Astrocyte of the spinal cord (primary cell): ENCODE data around the gene MARCHF10.
A peak's percentile ranks its signal among the peaks of the same experiment; 100 is the strongest.

Experiments
- DNase-seq: peaks from one replicate; pipeline ENCODE4 v3.0.0; 2011; ENCODE audit warnings: low read depth, low spot score
- H3K4me3 ChIP-seq: 2 replicates; pipeline ENCODE4 v1.5.1; 2011; ENCODE audit warnings: low read depth, mild to moderate bottlenecking, low read length, moderate library complexity
- in situ Hi-C: cut with HindIII; loops from 2 replicates; pipeline ENCODE4 v1.10.0; 2017; ENCODE audit warnings: low sequenced_read_pairs
- TF ChIP-seq, protein P1 (sequence below): IDR thresholded peaks from 2 replicates; pipeline ENCODE4 v1.5.1; 2012; ENCODE audit warnings: low read depth, mild to moderate bottlenecking, low read length, inconsistent platforms

The MARCHF10 gene

DNA sequence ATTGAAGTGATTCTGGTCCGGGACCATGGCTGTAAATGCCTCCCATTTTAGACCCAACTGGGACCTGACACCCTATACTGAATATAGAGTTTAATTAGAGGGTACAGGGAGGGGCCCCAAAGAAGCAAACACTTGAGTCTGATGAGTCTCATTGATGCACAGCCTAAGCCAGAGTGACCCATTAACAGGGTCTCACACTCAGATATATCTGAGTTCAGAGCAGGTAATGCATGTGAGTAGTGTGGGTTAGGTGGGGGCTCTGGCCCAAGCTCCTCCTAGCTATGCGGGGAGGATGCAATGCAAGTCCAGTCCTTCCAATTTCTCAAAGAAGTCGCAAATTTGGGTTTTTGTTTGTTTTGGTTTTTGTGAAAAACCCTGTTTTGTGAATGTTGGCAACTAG lies 17.1 kb upstream of the MARCHF10 start:
- no peak overlapping the region for H3K4me3 ChIP-seq
- TF ChIP-seq, protein P1, sequence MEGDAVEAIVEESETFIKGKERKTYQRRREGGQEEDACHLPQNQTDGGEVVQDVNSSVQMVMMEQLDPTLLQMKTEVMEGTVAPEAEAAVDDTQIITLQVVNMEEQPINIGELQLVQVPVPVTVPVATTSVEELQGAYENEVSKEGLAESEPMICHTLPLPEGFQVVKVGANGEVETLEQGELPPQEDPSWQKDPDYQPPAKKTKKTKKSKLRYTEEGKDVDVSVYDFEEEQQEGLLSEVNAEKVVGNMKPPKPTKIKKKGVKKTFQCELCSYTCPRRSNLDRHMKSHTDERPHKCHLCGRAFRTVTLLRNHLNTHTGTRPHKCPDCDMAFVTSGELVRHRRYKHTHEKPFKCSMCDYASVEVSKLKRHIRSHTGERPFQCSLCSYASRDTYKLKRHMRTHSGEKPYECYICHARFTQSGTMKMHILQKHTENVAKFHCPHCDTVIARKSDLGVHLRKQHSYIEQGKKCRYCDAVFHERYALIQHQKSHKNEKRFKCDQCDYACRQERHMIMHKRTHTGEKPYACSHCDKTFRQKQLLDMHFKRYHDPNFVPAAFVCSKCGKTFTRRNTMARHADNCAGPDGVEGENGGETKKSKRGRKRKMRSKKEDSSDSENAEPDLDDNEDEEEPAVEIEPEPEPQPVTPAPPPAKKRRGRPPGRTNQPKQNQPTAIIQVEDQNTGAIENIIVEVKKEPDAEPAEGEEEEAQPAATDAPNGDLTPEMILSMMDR = no peak
- in situ Hi-C loops = no loop called here

DNA sequence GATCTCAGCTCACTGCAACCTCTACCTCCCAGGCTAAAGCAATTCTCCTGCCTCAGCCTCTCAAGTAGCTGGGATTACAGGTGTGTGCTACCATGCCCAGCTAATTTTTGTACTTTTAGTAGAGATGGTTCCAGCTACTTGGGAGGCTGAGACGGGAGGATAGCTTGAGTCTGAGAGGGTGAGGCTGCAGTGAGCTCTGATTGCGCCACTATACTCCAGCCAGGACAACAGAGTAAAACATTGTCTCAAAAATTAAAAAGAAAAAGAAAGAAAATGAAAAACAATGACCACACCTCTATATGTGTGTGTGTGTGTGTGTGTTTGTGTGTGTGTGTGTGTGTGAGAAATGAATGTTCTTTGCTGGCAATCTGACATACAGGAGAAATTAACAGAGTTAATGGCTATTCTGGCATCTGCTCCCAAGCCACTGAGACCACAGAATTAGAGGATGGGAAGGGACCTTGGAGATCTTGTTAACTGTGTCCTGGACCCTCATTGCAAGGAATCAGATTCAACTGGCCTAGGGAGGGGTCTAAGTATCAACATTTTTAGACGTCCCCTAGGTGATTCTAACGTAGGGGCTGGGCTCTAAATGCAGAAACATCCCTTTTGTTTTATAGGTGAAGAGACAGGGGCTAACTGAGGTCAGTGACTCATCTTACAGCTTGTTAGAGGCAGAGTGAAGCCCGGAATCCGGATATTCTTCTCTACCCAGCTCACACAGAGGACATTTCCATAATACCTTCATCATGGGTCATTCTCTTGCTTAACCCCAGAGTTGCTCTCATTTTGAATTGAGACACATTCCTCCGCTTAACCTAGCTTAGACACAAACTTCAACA lies 16.4 kb upstream of the MARCHF10 start:
- DNase-seq = peak; percentile 96
- H3K4me3 ChIP-seq = no peak overlapping the region
- in situ Hi-C loops = no loop called here
- TF ChIP-seq, protein P1 = no peak

More for the DNA sequence above, 17.1 kb upstream of the MARCHF10 start:
- DNase-seq = no peak

DNA sequence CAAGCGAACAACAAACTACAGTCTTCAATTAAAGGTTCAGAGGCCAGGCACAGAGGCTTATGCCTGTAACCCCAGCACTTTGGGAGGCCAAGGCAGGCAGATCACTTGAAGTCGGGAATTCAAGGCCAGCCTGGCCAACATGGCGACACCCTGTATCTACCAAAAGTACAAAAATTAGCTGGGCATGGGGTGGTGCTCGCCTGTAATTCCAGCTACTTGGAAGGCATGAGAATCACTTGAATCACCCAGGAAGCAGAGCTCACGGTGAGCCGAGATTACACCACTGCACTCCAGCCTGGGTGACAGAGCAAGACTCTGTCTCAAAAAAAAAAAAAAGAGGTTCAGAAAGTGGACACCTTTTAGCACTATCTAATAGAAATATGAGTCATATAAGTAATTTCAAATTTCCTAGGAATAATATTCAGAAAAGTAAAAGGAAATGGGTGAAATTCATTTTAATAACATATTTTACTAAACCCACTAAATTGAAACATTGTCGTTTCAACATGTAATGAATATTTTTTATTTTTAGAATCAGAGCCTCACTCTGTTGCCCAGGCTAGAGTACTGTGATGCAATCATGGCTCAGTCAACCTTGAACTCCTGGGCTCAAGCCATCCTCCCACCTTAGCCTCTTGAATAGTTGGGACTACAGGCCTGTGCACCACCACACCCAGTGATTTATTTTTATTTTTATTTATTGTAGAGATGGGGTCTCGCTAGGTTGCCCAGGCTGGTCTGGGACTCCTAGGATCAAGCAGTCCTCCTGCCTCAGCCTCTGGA lies 15.2 kb upstream of the MARCHF10 start:
- no peak overlapping the region for H3K4me3 ChIP-seq
- in situ Hi-C loops = no loop called here
- TF ChIP-seq, protein P1 = no peak
- no peak for DNase-seq

DNA sequence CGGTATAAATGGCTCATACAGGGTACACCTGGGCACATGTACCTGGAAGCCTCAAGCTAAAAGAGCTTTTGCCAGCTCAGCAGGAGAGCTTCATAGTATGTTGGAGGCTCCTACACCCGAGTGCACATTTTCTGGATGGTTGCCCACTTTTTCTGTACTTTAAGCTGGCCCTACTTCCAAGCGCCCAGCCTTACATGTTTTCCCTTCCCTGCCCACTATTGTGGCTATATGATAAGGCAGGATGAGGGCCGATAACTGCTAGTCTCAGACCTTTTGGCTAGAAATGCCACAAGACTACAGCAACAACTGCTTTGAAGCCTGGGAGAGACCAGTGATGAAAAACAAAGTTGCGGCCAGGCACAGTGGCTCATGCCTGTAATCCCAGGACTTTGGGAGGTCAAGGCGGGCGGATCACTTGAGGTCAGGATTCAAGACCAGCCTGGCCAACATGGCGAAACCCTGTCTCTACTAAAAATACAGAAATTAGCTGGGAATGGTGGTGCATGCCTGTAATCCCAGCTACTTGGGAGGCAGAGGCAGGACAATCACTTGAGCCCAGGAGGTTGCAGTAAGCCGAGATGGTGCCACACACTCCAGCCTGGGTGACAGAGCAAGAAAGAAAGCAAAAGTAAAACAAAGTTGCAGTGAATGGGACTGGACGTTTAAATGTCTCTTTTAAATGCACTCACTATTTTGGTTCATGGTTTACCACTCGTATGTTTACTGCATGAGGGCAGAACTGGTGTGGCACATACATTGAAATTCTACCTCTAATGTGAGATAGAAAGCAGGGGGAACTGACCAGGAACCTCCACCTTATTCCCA lies 14.2 kb upstream of the MARCHF10 start:
- TF ChIP-seq, protein P1 = no peak
- peak; percentile 32 for DNase-seq
- no peak overlapping the region for H3K4me3 ChIP-seq
- in situ Hi-C loops = no loop called here

DNA sequence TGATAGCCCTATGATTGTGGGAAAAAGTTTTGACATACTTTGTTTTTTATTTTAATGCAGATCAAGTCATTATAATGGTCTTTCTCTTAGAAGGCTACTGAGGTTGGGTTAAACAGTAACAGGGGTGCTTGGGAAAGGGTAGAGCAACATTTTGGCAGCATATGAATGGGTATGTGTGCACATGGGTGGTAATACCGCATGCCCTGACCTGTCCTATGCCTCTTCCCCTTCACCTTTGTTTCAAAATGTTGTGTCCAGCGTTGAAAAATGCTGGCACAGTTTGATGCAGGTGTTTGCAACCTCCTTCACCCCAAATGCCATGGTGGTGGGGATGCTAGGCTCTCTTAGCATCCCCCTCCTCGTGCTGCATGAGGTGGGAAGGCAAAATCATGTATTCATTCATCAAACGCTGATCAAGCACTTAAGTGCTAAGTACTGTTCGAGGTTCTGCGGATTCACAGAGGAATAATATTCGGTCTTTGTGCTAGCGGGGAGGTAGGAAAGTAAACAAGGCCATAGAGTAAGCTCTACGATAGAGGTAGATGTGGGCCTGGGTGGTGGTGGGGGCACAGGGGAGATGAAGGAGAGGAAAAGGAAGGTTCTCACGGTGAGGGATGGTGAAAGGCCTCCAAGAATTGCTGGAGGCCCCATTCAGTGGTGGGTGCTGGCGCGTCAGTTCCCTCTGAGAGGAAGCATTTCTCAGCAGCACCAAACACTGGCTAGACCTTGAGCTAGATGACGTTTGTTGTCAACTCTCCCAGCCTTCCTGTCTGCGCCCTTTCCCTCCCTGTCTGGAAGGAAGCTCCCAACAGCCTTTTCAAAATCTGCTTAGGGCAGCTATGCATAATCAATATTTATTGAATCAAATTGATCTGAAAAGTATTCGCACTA lies 13.3 kb upstream of the MARCHF10 start:
- no peak for DNase-seq
- H3K4me3 ChIP-seq = no peak overlapping the region
- TF ChIP-seq, protein P1 = no peak
- in situ Hi-C loops = no loop called here
